BLaER1 treated with 17β-estradiol and CSF1 and Interleukin-3, amounts not matched to agents 10 nM and 100 nM (cell line): Measurements from ENCODE around the gene SH3BP2.

Experiments
- H3K27ac ChIP-seq, 11 experiments: shearing (Covaris generic); formaldehyde crosslinking; 2 replicates each; pipeline ENCODE4 v1.8.1; 2022
- H3K27me3 ChIP-seq, 11 experiments: shearing (Covaris generic); formaldehyde crosslinking; 2 replicates each; pipeline ENCODE4 v1.8.1; 2022
- H3K36me3 ChIP-seq, 11 experiments: shearing (Covaris generic); formaldehyde crosslinking; 2 replicates each; pipeline ENCODE4 v1.8.1; 2022
- H3K4me1 ChIP-seq, 10 experiments: shearing (Covaris generic); formaldehyde crosslinking; 2 replicates each; pipeline ENCODE4 v1.8.1; 2022
- H3K4me2 ChIP-seq, 11 experiments: shearing (Covaris generic); formaldehyde crosslinking; 2 replicates each; pipeline ENCODE4 v1.8.1; 2022
- H3K4me3 ChIP-seq, 10 experiments: shearing (Covaris generic); formaldehyde crosslinking; 2 replicates each; pipeline ENCODE4 v1.8.1; 2022
- H3K9ac ChIP-seq, 11 experiments: shearing (Covaris generic); formaldehyde crosslinking; 2 replicates each; pipeline ENCODE4 v1.8.1; 2022
- H3K9me3 ChIP-seq, 11 experiments: shearing (Covaris generic); formaldehyde crosslinking; replicated peaks in 1 of 11; 2 replicates each; pipeline ENCODE4 v1.8.1; 2022
- H4K20me1 ChIP-seq, 11 experiments: shearing (Covaris generic); formaldehyde crosslinking; 2 replicates each; pipeline ENCODE4 v1.8.1; 2022
- Cebpa-rat ChIP-seq, 11 experiments: shearing (Covaris generic); IDR thresholded peaks; 2 replicates each; pipeline ENCODE4 v1.8.1; 2022

Gene SH3BP2

DNA sequence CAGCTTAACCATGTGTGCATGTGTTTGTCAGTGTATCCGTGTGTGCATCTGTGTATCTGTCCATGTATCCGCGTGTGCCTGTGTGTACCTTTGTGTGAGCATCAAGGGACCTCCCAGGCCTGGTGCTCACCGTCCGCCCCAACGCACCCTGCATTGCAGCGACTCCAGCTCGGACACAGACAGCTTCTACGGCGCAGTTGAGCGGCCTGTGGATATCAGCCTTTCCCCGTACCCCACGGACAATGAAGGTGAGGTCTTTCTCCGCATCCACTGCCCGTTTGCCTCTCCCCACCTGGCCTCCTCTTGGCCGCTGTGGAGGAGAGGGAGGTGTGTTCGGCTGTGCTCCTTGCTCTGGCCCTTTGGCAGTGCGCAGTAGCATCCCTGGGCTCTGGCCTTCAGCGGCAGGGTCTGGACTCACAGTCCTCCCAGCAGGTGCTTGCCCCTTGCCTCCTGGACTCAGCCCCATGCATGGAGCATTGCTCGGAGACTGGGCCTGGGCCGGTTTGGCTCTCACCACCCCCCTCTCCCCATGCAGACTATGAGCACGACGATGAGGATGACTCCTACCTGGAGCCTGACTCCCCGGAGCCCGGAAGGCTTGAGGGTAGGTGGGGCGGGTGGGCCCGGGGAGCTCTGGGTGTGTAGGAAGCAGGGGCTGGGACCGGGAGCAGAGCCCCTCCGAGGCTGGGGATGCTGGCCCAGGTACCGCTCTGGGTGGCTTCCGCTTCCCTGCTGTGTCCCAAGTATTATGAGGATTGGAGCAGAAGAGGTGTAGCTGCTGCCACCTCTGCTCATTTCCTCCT, 34.4 kb downstream of the SH3BP2 start:
- Histone ChIP-seq H3K4me1 (peaks cover 28 to 47% (median 37%) of the 10 kb centered on the region in 10 experiments), H3K9ac (no peak overlapping the region), H3K36me3 (peaks cover 80 to 100% (median 97%) of the 10 kb centered on the region in 11 experiments)

GRCh38 chr4:2827874-2828751, 35.2 kb downstream of the SH3BP2 start:
- H4K20me1 ChIP-seq = peaks cover 72 to 100% (median 100%) of the 10 kb centered on the region in 11 experiments
- peaks cover 72 to 100% (median 94%) of the 10 kb centered on the region in 11 experiments for H3K36me3 ChIP-seq
- H3K4me1 ChIP-seq = peaks cover 36 to 56% (median 40%) of the 10 kb centered on the region in 10 experiments
- no peak overlapping the region for H3K4me3 ChIP-seq
- no peak overlapping the region for H3K27ac ChIP-seq
- no peak for TF ChIP-seq Cebpa-rat (IDR thresholded peaks at IDR 0.05)
- H3K27me3 ChIP-seq = peaks cover 0 to 9% (median 0%) of the 10 kb centered on the region in 11 experiments; a peak in 1 of 22 replicates
- H3K9ac ChIP-seq = no peak overlapping the region
- H3K9me3 ChIP-seq = no peaks in the 10 kb centered on the region
- H3K4me2 ChIP-seq = no peak overlapping the region

More for the DNA sequence above, 34.4 kb downstream of the SH3BP2 start:
- Histone ChIP-seq H3K4me3 (no peak overlapping the region), H3K27me3 (peaks cover 0 to 9% (median 0%) of the 10 kb centered on the region in 11 experiments; a peak in 1 of 22 replicates), H3K27ac (no peak overlapping the region), H3K4me2 (no peak overlapping the region), H4K20me1 (peaks cover 64 to 100% (median 100%) of the 10 kb centered on the region in 11 experiments), H3K9me3 (no peaks in the 10 kb centered on the region)
- no peak for TF ChIP-seq Cebpa-rat (IDR thresholded peaks at IDR 0.05)

DNA sequence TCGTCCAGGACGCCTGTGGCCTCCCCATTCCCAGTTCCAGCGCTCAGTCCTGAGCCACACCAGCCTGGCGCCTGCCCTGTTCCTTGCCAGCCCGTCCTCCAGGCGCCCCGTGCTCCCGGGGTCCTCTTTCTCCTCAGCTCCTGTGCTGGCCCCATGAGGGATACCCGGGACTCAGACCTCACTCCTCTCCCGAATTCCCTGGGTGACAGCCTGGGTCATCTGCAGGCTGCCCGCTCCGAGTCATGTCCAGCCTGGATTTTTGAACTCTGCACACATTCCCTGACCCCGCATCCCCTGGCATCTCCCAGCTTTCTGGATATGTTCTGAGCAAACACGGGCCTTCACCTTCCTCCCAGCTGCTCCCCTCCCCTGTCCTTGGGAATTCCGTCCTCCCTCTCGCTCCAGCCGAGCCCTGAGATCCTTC, 35.9 kb downstream of the SH3BP2 start:
- H3K27me3 ChIP-seq = peaks cover 0 to 13% (median 0%) of the 10 kb centered on the region in 11 experiments; a peak in 2 of 22 replicates
- no peak for TF ChIP-seq Cebpa-rat (IDR thresholded peaks at IDR 0.05)
- peaks cover 42 to 58% (median 44%) of the 10 kb centered on the region in 10 experiments for H3K4me1 ChIP-seq
- no peak overlapping the region for H3K27ac ChIP-seq
- no peak overlapping the region for H3K9ac ChIP-seq
- 0 out of 22 replicates have a peak overlapping the region, but pooled peaks of 1 of the 11 experiments have one; percentile 9 for H3K4me2 ChIP-seq
- peaks cover 67 to 100% (median 94%) of the 10 kb centered on the region in 11 experiments for H3K36me3 ChIP-seq
- H4K20me1 ChIP-seq = peaks cover 72 to 100% (median 100%) of the 10 kb centered on the region in 11 experiments
- H3K9me3 ChIP-seq = no peaks in the 10 kb centered on the region
- H3K4me3 ChIP-seq = no peak overlapping the region

- no peak overlapping the region for H3K27ac ChIP-seq
- peaks cover 60 to 100% (median 94%) of the 10 kb centered on the region in 11 experiments for H3K36me3 ChIP-seq
- H3K4me1 ChIP-seq = peaks cover 48 to 61% (median 50%) of the 10 kb centered on the region in 10 experiments
- H4K20me1 ChIP-seq = peaks cover 76 to 100% (median 100%) of the 10 kb centered on the region in 11 experiments
- TF ChIP-seq Cebpa-rat (IDR thresholded peaks at IDR 0.05) = no peak
- H3K27me3 ChIP-seq = peaks cover 0 to 13% (median 0%) of the 10 kb centered on the region in 11 experiments; a peak in 3 of 22 replicates
- peak overlapping the region in 10 of 11 experiments; percentile 23 to 97 (median 92); a peak in 15 of 22 replicates for H3K4me2 ChIP-seq
- no peak overlapping the region for H3K9ac ChIP-seq
- no peak overlapping the region for H3K4me3 ChIP-seq
- no peaks in the 10 kb centered on the region for H3K9me3 ChIP-seq
Observed at GRCh38 chr4:2829321-2829932, 36.5 kb downstream of the SH3BP2 start.

DNA sequence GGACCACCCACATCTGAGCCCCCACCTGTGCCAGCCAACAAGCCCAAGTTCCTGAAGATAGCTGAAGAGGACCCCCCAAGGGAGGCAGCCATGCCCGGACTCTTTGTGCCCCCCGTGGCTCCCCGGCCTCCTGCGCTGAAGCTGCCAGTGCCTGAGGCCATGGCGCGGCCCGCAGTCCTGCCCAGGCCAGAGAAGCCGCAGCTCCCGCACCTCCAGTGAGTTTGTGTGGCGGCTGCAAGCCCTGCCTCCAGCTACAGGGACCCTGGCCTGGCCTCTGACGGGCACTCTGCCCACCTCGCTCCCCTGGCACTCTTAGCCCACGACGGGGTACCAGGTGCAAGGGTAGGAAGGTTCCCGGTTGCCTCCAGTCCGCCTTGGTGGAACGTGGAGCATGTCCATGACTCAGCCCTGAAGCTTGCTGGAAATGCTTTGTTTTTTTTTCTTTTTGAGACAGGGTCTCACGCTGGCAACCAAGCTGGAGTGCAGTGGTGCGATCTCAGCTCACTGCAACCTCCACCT, 37.1 kb downstream of the SH3BP2 start:
- Histone ChIP-seq H3K9ac (no peak overlapping the region), H3K36me3 (peaks cover 54 to 100% (median 91%) of the 10 kb centered on the region in 11 experiments), H3K27ac (no peak overlapping the region), H3K9me3 (no peaks in the 10 kb centered on the region), H3K4me2 (peak overlapping the region; percentile 23 to 97 (median 92); a peak in 17 of 22 replicates), H4K20me1 (peaks cover 76 to 100% (median 100%) of the 10 kb centered on the region in 11 experiments), H3K4me1 (peaks cover 54 to 65% (median 56%) of the 10 kb centered on the region in 10 experiments), H3K4me3 (no peak overlapping the region), H3K27me3 (peaks cover 0 to 13% (median 0%) of the 10 kb centered on the region in 11 experiments; a peak in 3 of 22 replicates)
- TF ChIP-seq Cebpa-rat (IDR thresholded peaks at IDR 0.05) = no peak

DNA sequence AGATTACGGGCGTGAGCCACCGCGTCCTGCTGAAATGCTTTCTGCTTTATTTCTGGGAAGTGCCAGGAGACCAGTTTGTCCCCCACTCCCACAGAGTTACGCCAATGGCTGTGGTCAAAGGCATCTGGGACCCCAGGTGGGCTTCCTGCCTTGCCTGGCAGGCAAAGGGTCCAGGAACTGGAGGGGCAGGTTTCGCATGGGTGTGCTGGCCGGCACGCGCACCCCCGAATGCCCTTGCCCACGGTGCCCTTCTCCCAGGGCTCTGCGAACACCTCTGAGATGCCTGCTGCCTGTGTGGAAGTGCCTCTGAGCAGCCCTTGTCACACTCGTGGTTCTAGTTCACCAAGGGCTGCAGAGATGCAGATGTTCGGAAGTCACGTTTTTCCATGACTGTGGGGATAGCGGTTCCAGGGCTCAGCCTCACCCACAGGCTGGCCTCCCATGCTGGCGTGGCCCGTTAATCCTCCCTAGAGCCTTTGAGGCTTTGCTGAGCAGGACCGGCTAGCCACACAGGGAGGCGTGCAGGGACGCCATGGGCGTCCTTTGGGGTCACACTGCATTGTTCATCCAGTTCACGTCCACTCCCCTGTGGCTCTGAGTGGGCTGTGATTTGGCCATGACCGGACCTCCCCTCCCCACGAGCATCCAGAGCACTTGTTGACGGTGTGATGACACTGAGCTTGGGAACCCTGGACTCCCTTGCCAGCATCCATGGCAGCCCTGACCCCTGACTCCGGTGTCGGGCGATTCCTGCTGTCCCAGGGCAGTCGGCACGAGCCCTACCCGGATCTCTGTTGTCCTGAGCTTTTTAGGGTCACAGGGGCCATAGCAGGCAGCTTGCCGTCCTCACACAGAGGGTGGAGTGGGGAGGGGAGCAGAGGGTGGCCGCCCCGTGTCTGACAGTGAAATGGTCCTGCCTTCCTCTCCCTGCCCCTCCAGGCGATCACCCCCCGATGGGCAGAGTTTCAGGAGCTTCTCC, 38.0 kb downstream of the SH3BP2 start:
- Histone ChIP-seq H3K27me3 (peaks cover 0 to 13% (median 0%) of the 10 kb centered on the region in 11 experiments; a peak in 3 of 22 replicates), H3K27ac (no peak overlapping the region), H4K20me1 (peaks cover 77 to 100% (median 99%) of the 10 kb centered on the region in 11 experiments), H3K9ac (peak overlapping the region in 2 of 11 experiments; percentile 8 to 46; a peak in 1 of 22 replicates), H3K4me1 (peaks cover 63 to 66% (median 65%) of the 10 kb centered on the region in 10 experiments), H3K4me3 (no peak overlapping the region), H3K4me2 (peak overlapping the region; percentile 65 to 97 (median 92)), H3K36me3 (peaks cover 45 to 100% (median 82%) of the 10 kb centered on the region in 11 experiments), H3K9me3 (no peaks in the 10 kb centered on the region)
- TF ChIP-seq Cebpa-rat (IDR thresholded peaks at IDR 0.05) = no peak

DNA sequence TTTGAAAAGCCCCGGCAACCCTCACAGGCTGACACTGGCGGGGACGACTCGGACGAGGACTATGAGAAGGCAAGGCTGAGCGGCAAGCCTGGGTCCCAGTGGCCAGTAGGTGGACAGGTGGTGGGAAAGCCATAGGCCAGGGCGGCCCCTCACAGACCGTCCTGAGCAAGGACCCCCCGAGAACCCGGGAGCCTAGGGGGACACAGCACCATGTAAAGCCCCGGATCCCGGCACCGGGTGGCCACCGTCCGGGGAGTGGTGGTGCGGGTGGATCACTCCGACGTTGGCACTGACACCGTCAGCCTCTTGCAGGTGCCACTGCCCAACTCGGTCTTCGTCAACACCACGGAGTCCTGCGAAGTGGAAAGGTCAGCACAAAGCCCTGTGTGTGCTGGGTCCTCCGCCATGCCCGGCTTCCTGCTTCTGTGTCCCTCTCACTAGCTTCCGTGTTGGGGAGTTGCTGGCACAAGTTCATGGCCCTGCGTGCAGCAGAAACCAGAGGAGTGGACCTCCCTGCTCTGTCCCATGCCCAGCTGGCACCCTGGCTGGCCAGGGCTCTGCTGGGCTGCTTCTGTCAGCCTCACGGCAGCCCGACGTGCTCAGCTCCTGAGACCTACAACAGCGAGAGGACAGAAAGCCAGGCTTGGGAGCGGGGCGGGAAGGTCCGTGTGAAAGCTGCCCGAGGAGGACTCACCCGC, 38.9 kb downstream of the SH3BP2 start:
- Histone ChIP-seq H3K9ac (peak overlapping the region in 6 of 11 experiments; percentile 7 to 51 (median 28); a peak in 6 of 22 replicates), H3K4me2 (peak overlapping the region; percentile 65 to 97 (median 92)), H3K4me3 (peak overlapping the region in 1 of 10 experiments; percentile 23; a peak in 2 of 20 replicates), H3K9me3 (no peaks in the 10 kb centered on the region), H4K20me1 (peaks cover 71 to 100% (median 98%) of the 10 kb centered on the region in 11 experiments), H3K4me1 (peaks cover 71 to 75% (median 73%) of the 10 kb centered on the region in 10 experiments), H3K27ac (peak overlapping the region in 3 of 11 experiments; percentile 8 to 39 (median 12); a peak in 3 of 22 replicates), H3K27me3 (peaks cover 0 to 13% (median 0%) of the 10 kb centered on the region in 11 experiments; a peak in 3 of 22 replicates), H3K36me3 (peaks cover 40 to 100% (median 82%) of the 10 kb centered on the region in 11 experiments)
- TF ChIP-seq Cebpa-rat (IDR thresholded peaks at IDR 0.05) = no peak
